PC-9 (cell line): ENCODE measurements around the gene BRAP. TPM values are rescaled to one million over a fixed set of nuclear protein-coding genes. Genes with fewer than 3 reads are reported as not detected.

Source experiments
- Bru-seq: library from RNA; stranded (reverse); fragments of 400-500 nt; gene quantifications from one replicate; lab custom pipeline; 2021; lab: Mats Ljungman, UMichigan
- BruChase-seq, 2 experiments: library from RNA; stranded (reverse); fragments of 400-500 nt; gene quantifications; one replicate each; lab custom pipeline; 2021; lab: Mats Ljungman, UMichigan
- BruUV-seq: library from RNA; stranded (reverse); fragments of 400-500 nt; replicated peaks from 2 replicates; lab custom pipeline; 2021; lab: Mats Ljungman, UMichigan
- CTCF ChIA-PET: fragments of 300-600 bp; sonication (Branson Sonifier 250); formaldehyde crosslinking; loops from one replicate; lab custom pipeline; 2022; ENCODE audit warnings: antibody characterized with exemption; lab: Charles Lee
- POLR2A ChIA-PET: fragments of 300-600 bp; sonication (Branson Sonifier 250); formaldehyde crosslinking; loops from one replicate; lab custom pipeline; 2022; ENCODE audit warnings: antibody characterized with exemption; ENCODE audit not compliant: unreplicated experiment; lab: Charles Lee
- DNase-seq, 2 experiments: peaks; one replicate each; pipeline versions ENCODE4 v3.0.0 to v3.0.0-alpha.2; 2015 to 2022; ENCODE audit warnings: mixed read lengths in 1 of 2
- H2AFZ ChIP-seq: fragments of 200-600 bp; sonication (generic); 2 replicates; pipeline ENCODE4 v1.8.1; 2017; ENCODE audit warnings: antibody characterized with exemption
- H3F3A ChIP-seq: fragments of 200-600 bp; sonication (generic); 2 replicates; pipeline ENCODE4 v1.8.1; 2017; ENCODE audit warnings: antibody characterized with exemption, mild to moderate bottlenecking, low read depth; ENCODE audit not compliant: insufficient read depth
- H3K27ac ChIP-seq: fragments of 200-600 bp; sonication (generic); 2 replicates; pipeline ENCODE4 v1.6.1; 2016; ENCODE audit warnings: mixed run types
- H3K27me3 ChIP-seq: fragments of 200-600 bp; sonication (generic); 2 replicates; pipeline ENCODE4 v1.6.1; 2016; ENCODE audit warnings: low read depth, mixed run types; ENCODE audit not compliant: insufficient read depth
- H3K36me3 ChIP-seq: fragments of 200-600 bp; sonication (generic); 2 replicates; pipeline ENCODE4 v1.6.1; 2016; ENCODE audit warnings: low read depth, mixed run types
- H3K4me1 ChIP-seq: fragments of 200-600 bp; sonication (generic); replicated peaks from 2 replicates; pipeline ENCODE4 v1.6.1; 2016; ENCODE audit warnings: mixed run types; ENCODE audit not compliant: insufficient read depth
- H3K4me2 ChIP-seq: fragments of 200-600 bp; sonication (generic); 2 replicates; pipeline ENCODE4 v1.6.1; 2017; ENCODE audit warnings: mixed run types
- H3K4me3 ChIP-seq: fragments of 200-600 bp; sonication (generic); 2 replicates; pipeline ENCODE4 v1.6.1; 2016; ENCODE audit warnings: mixed run types
- H3K79me2 ChIP-seq: fragments of 200-600 bp; sonication (generic); 2 replicates; pipeline ENCODE4 v1.6.1; 2017; ENCODE audit warnings: low read depth, mixed run types
- H3K9me2 ChIP-seq: fragments of 200-600 bp; sonication (generic); 2 replicates; pipeline ENCODE4 v1.8.1; 2017; ENCODE audit warnings: mild to moderate bottlenecking; ENCODE audit not compliant: insufficient read depth
- H3K9me3 ChIP-seq: fragments of 200-600 bp; sonication (generic); 2 replicates; pipeline ENCODE4 v1.8.1; 2016; ENCODE audit warnings: low read depth; ENCODE audit not compliant: insufficient read depth
- H4K20me1 ChIP-seq: fragments of 200-600 bp; sonication (generic); 2 replicates; pipeline ENCODE4 v1.8.1; 2017; ENCODE audit not compliant: insufficient read depth
- EZH2 ChIP-seq: fragments of 200-600 bp; sonication (generic); IDR thresholded peaks from 2 replicates; pipeline ENCODE4 v1.8.0; 2017; ENCODE audit warnings: antibody characterized with exemption, low read depth
- intact Hi-C: fragments of 100-400 bp; cut with micrococcal nuclease; formaldehyde crosslinking; loops from one replicate; pipeline ENCODE4 v1.10.0; 2022; ENCODE audit not compliant: unreplicated experiment
- long read RNA-seq: library from polyadenylated mRNA; stranded (forward); transcript quantifications from one replicate; pipeline ENCODE4 v2.0.0, GENCODE V29; 2022
- total RNA-seq: library from RNA; stranded (reverse); gene quantifications from 2 replicates; pipeline ENCODE4 v1.2.3, GENCODE V29; 2021
- TF ChIP-seq, protein P1 (sequence below): fragments of 200-600 bp; sonication (generic); conservative IDR thresholded peaks from 2 replicates; pipeline ENCODE4 v1.6.1; 2017; ENCODE audit warnings: mixed run types, antibody characterized with exemption, mild to moderate bottlenecking, moderate library complexity

Gene BRAP, protein sequence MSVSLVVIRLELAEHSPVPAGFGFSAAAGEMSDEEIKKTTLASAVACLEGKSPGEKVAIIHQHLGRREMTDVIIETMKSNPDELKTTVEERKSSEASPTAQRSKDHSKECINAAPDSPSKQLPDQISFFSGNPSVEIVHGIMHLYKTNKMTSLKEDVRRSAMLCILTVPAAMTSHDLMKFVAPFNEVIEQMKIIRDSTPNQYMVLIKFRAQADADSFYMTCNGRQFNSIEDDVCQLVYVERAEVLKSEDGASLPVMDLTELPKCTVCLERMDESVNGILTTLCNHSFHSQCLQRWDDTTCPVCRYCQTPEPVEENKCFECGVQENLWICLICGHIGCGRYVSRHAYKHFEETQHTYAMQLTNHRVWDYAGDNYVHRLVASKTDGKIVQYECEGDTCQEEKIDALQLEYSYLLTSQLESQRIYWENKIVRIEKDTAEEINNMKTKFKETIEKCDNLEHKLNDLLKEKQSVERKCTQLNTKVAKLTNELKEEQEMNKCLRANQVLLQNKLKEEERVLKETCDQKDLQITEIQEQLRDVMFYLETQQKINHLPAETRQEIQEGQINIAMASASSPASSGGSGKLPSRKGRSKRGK
- total RNA-seq (13.2 and 15.8 TPM in 2 replicates), Bru-seq, nascent RNA (percentile 80 among the genes with signal in this experiment), BruChase-seq, experiment 1, labeled RNA remaining after a 2-hour chase (percentile 70 among the genes with signal in this experiment), BruChase-seq, experiment 2, labeled RNA remaining after a 6-hour chase (percentile 69 among the genes with signal in this experiment)
- long read RNA-seq, full-length matches to known transcripts, result 36 of 54 reads
- long read RNA-seq, partial matches to known transcripts, result 9 of 54 reads
- long read RNA-seq, other reads (novel, unspliced or antisense), result 9 of 54 reads

GRCh38 chr12:111685811-111686573, at the start of gene BRAP, which contains the start of gene ACAD10:
Gene BRAP (minus strand): TSS chr12:111685956. CDS start chr12:111685792, 164 bp downstream.
Gene ACAD10 (plus strand): TSS chr12:111686053. CDS start chr12:111692710, 6,657 bp downstream.
- Histone ChIP-seq H3K4me3 (peak within 1 kb of the TSS; percentile 88), H3F3A (peaks cover 14% of the 10 kb centered on the region; the same call in 1 of the 2 replicates), H3K27ac (peak within 1 kb of the TSS; percentile 54), H4K20me1 (no peaks in the 10 kb centered on the region; the same call in none of the 2 replicates), H3K4me1 (peaks cover 18% of the 10 kb centered on the region; the same call in 1 of the 2 replicates), H3K9me3 (no peaks in the 10 kb centered on the region), H3K4me2 (peak within 1 kb of the TSS; percentile 94), H3K27me3 (no peaks in the 10 kb centered on the region), H3K79me2 (peaks cover 49% of the 10 kb centered on the region), H2AFZ (peak within 1 kb of the TSS; percentile 95), H3K36me3 (peaks cover 10% of the 10 kb centered on the region), H3K9me2 (no peaks in the 10 kb centered on the region)
- ChIA-PET CTCF (interaction anchor here (0.5 kb wide), 1 partner anchor 117 kb away, joined by 6 read pairs; no protein-coding TSS in a partner anchor), POLR2A (interaction anchor here (0.5 to 0.7 kb wide), 7 partner anchors 25 to 469 kb away, joined by 3 to 6 read pairs (median 4); no protein-coding TSS in a partner anchor)
- intact Hi-C loops, result loop anchor here (2.0 to 5.0 kb wide), 2 partner anchors 127 to 726 kb away; no protein-coding TSS in a partner anchor
- TF ChIP-seq EZH2, result no peak
- TF ChIP-seq, protein P1, sequence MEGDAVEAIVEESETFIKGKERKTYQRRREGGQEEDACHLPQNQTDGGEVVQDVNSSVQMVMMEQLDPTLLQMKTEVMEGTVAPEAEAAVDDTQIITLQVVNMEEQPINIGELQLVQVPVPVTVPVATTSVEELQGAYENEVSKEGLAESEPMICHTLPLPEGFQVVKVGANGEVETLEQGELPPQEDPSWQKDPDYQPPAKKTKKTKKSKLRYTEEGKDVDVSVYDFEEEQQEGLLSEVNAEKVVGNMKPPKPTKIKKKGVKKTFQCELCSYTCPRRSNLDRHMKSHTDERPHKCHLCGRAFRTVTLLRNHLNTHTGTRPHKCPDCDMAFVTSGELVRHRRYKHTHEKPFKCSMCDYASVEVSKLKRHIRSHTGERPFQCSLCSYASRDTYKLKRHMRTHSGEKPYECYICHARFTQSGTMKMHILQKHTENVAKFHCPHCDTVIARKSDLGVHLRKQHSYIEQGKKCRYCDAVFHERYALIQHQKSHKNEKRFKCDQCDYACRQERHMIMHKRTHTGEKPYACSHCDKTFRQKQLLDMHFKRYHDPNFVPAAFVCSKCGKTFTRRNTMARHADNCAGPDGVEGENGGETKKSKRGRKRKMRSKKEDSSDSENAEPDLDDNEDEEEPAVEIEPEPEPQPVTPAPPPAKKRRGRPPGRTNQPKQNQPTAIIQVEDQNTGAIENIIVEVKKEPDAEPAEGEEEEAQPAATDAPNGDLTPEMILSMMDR, result no peak
- peak; percentile 90 to 95 for DNase-seq
- TSS peak; percentile 79 for BruUV-seq

DNA sequence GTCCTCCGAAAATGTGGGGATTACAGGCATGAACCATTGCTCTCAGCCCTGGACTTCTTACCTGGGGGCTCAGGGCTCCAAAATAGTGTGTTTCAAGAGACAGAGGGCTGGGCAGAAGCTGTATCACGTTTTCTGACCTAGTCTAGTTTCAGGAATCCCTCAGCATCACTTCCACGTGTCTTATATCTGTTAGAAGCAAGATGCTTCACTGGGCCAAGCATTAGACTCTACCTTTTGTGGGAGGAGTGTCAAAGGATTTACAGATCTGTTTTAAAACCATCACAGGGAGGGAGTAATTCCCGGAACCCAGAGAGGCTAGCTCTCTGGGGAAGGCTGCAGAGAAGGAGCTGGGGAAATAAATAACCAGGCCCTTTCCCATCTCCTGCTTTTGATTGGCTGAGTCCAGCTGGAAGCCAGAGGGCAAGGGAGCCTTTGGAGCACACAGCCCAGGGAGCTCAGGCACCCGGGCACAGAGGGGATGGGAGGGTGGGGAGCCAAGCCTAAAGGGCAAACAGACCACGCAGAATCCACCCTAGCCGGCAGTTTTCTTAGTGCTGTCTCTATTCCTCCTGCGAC, 47.7 kb upstream of the BRAP start:
- no peak for DNase-seq
- Histone ChIP-seq H3K4me1 (no peaks in the 10 kb centered on the region), H4K20me1 (peaks cover 4% of the 10 kb centered on the region; the same call in 1 of the 2 replicates), H3F3A (no peaks in the 10 kb centered on the region), H3K9me3 (no peaks in the 10 kb centered on the region), H3K79me2 (no peaks in the 10 kb centered on the region), H3K36me3 (peaks cover 4% of the 10 kb centered on the region; the same call in 1 of the 2 replicates), H3K27ac (no peak overlapping the region), H3K9me2 (no peaks in the 10 kb centered on the region), H3K4me2 (no peak overlapping the region), H3K27me3 (no peaks in the 10 kb centered on the region), H2AFZ (no peak overlapping the region), H3K4me3 (no peak overlapping the region)
- intact Hi-C loops, result no loop called here
- no peak for TF ChIP-seq EZH2
- TF ChIP-seq, protein P1, result no peak
- CTCF ChIA-PET, result no interaction called here
- BruUV-seq, result no TSS peak
- POLR2A ChIA-PET, result interaction anchor here (0.5 to 0.6 kb wide), 2 partner anchors 244 to 1782 kb away, joined by 3 to 5 read pairs; no protein-coding TSS in a partner anchor
